Upper lobe of left lung (tissue), 4 donors: ENCODE data around the gene MCTP1.

Experiments used
- EP300 ChIP-seq, 4 donors: sonication (generic); formaldehyde crosslinking; IDR thresholded peaks; one replicate each; pipeline ENCODE4 v1.5.1; 2017; ENCODE audit warnings: antibody characterized with exemption in 4 of 4, control low read depth in 2 of 4
- POLR2A ChIP-seq, 4 donors: fragments of 450-650 bp; IDR thresholded peaks; one replicate each; pipeline ENCODE4 v1.5.1; 2016 to 2017; ENCODE audit warnings: antibody characterized with exemption in 4 of 4, mild to moderate bottlenecking in 2 of 4
- TF ChIP-seq, protein P1 (sequence below), 6 experiments: fragments of 450-650 bp in 4 of 6; fragments of 200-600 bp in 2 of 6; sonication (generic) in 2 of 6; IDR thresholded peaks; one replicate each; pipeline ENCODE4 v1.5.1; 2016 to 2019; ENCODE audit warnings: antibody characterized with exemption in 6 of 6

DNA sequence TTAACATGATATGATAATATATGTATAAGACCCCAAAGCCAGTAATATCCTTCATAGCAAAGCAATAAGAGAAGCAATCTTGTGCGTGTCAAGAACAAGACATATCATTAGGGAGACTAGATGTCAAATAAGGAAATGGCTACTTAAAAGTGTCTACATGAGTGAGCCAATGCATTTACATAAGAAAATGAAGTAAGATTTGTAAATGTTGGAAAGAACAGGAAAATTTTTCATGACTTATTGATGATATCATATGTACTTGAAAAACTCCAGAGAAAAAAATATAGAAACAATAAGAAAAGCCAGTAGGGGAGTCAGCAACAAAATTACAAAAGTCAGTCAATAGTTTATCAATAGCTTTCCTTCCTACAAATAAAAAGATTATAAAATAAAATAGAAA is 13.8 kb upstream of the MCTP1 start:
- TF ChIP-seq, protein P1, sequence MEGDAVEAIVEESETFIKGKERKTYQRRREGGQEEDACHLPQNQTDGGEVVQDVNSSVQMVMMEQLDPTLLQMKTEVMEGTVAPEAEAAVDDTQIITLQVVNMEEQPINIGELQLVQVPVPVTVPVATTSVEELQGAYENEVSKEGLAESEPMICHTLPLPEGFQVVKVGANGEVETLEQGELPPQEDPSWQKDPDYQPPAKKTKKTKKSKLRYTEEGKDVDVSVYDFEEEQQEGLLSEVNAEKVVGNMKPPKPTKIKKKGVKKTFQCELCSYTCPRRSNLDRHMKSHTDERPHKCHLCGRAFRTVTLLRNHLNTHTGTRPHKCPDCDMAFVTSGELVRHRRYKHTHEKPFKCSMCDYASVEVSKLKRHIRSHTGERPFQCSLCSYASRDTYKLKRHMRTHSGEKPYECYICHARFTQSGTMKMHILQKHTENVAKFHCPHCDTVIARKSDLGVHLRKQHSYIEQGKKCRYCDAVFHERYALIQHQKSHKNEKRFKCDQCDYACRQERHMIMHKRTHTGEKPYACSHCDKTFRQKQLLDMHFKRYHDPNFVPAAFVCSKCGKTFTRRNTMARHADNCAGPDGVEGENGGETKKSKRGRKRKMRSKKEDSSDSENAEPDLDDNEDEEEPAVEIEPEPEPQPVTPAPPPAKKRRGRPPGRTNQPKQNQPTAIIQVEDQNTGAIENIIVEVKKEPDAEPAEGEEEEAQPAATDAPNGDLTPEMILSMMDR (IDR thresholded peaks at IDR 0.05): no peak
- TF ChIP-seq POLR2A (IDR thresholded peaks at IDR 0.05) (no peak), EP300 (IDR thresholded peaks at IDR 0.05) (no peak)
